H1 (cell line): Measurements from ENCODE around the gene ZGLP1. TPM values are rescaled to one million over a fixed set of nuclear protein-coding genes. Genes with fewer than 3 reads are reported as not detected.

Experiments used
- CTCF ChIA-PET: fragments of 300-600 bp; sonication (Branson Sonifier 250); formaldehyde crosslinking; loops from one replicate; lab custom pipeline; 2021; ENCODE audit not compliant: partially characterized antibody; lab: Charles Lee
- POLR2A ChIA-PET: fragments of 300-600 bp; sonication (Branson Sonifier 250); formaldehyde crosslinking; loops from one replicate; lab custom pipeline; 2021; ENCODE audit warnings: inconsistent platforms; ENCODE audit not compliant: partially characterized antibody; lab: Charles Lee
- DNase-seq, 2 experiments: peaks; one replicate each; pipeline versions ENCODE4 v3.0.0 to v3.0.0-alpha.2; 2010 to 2022; ENCODE audit warnings: low spot score in 2 of 2, low read depth in 1 of 2, mixed read lengths in 1 of 2
- FAIRE-seq: peaks from 2 replicates; lab custom pipeline; 2011; peaks lifted over from hg19 to GRCh38; lab: Jason Lieb, UNC
- H2AFZ ChIP-seq: 2 replicates; pipeline ENCODE4 v1.8.1; 2012; ENCODE audit warnings: low read length, inconsistent platforms
- H2AK5ac ChIP-seq: 2 replicates; pipeline ENCODE4 v1.6.1; 2013; ENCODE audit warnings: low read depth, low read length
- H2BK120ac ChIP-seq: replicated peaks from 2 replicates; pipeline ENCODE3; 2013; ENCODE audit warnings: low read depth, low read length, inconsistent platforms
- H2BK12ac ChIP-seq: 2 replicates; pipeline ENCODE4 v1.6.1; 2013; ENCODE audit warnings: low read depth, low read length
- H2BK15ac ChIP-seq: 2 replicates; pipeline ENCODE4 v1.6.1; 2013; ENCODE audit warnings: low read length
- H2BK20ac ChIP-seq: 2 replicates; pipeline ENCODE4 v1.6.1; 2013; ENCODE audit warnings: low read length
- H2BK5ac ChIP-seq: 2 replicates; pipeline ENCODE4 v1.6.1; 2013; ENCODE audit warnings: low read depth, low read length
- H3K14ac ChIP-seq: 2 replicates; pipeline ENCODE4 v1.6.1; 2013; ENCODE audit warnings: inconsistent platforms; ENCODE audit not compliant: insufficient read length
- H3K18ac ChIP-seq: 2 replicates; pipeline ENCODE4 v1.6.1; 2013; ENCODE audit warnings: low read length; ENCODE audit errors: extremely low read depth
- H3K23ac ChIP-seq: 2 replicates; pipeline ENCODE4 v1.6.1; 2013; ENCODE audit warnings: inconsistent platforms; ENCODE audit not compliant: insufficient read length
- H3K23me2 ChIP-seq: 2 replicates; pipeline ENCODE4 v1.6.1; 2013; ENCODE audit warnings: low read depth, low read length
- H3K27ac ChIP-seq: 2 replicates; pipeline ENCODE4 v1.6.1; 2011; ENCODE audit warnings: low read depth, low read length, inconsistent platforms
- H3K27me3 ChIP-seq, 4 experiments: replicated peaks in 1 of 4; 1 replicate in 1 of 4; 2 replicates in 3 of 4; pipeline versions ENCODE4 v1.6.1 to v1.8.1; 2011 to 2013; ENCODE audit warnings: low read length in 3 of 4, mild to moderate bottlenecking in 3 of 4, inconsistent platforms in 2 of 4, mixed read lengths in 2 of 4, moderate library complexity in 1 of 4; ENCODE audit not compliant: control insufficient read depth in 3 of 4, insufficient read depth in 3 of 4; ENCODE audit errors: extremely low read depth in 1 of 4
- H3K36me3 ChIP-seq, 4 experiments: 2 replicates each; pipeline versions ENCODE4 v1.6.1 to v1.8.1; 2011 to 2013; ENCODE audit warnings: mild to moderate bottlenecking in 4 of 4, low read length in 3 of 4, moderate library complexity in 2 of 4, control low read depth in 1 of 4, inconsistent platforms in 1 of 4; ENCODE audit not compliant: insufficient read depth in 4 of 4, control insufficient read depth in 2 of 4
- H3K4ac ChIP-seq: replicated peaks from 2 replicates; pipeline ENCODE3; 2013; ENCODE audit warnings: low read length, low read depth, mixed read lengths, inconsistent platforms; ENCODE audit not compliant: insufficient read length
- H3K4me1 ChIP-seq, 4 experiments: replicated peaks in 1 of 4; 1 replicate in 1 of 4; 2 replicates in 3 of 4; pipeline versions ENCODE4 v1.6.1 to v1.8.1; 2011 to 2013; ENCODE audit warnings: low read length in 3 of 4, inconsistent platforms in 2 of 4, mixed read lengths in 1 of 4; ENCODE audit not compliant: insufficient read depth in 4 of 4, control insufficient read depth in 3 of 4
- H3K4me2 ChIP-seq, 2 experiments: 2 replicates each; pipeline versions ENCODE4 v1.6.1 to v1.8.1; 2011 to 2013; ENCODE audit warnings: low read depth in 2 of 2, low read length in 2 of 2, control low read depth in 1 of 2, inconsistent platforms in 1 of 2, mild to moderate bottlenecking in 1 of 2; ENCODE audit not compliant: insufficient read depth in 1 of 2
- H3K4me3 ChIP-seq, 4 experiments: fragments of 200-600, 300-600 bp in 1 of 4; sonication (generic), shearing (Covaris generic), sonication (Bioruptor Twin) in 1 of 4; 2 replicates each; pipeline versions ENCODE4 v1.5.1 to v1.8.1; 2011 to 2016; ENCODE audit warnings: low read length in 4 of 4, low read depth in 3 of 4, control low read depth in 2 of 4, inconsistent platforms in 2 of 4, mild to moderate bottlenecking in 2 of 4, mixed read lengths in 1 of 4, moderate library complexity in 1 of 4; ENCODE audit not compliant: insufficient read depth in 2 of 4; ENCODE audit errors: extremely low read depth in 1 of 4
- H3K56ac ChIP-seq: replicated peaks from 2 replicates; pipeline ENCODE3; 2013; ENCODE audit warnings: low read depth, mild to moderate bottlenecking, mixed read lengths, low read length, inconsistent platforms; ENCODE audit not compliant: insufficient read length
- H3K79me1 ChIP-seq: 2 replicates; pipeline ENCODE4 v1.6.1; 2013; ENCODE audit warnings: low read depth, low read length, control low read depth
- H3K79me2 ChIP-seq, 2 experiments: 2 replicates each; pipeline versions ENCODE4 v1.6.1 to v1.8.1; 2012 to 2013; ENCODE audit warnings: low read length in 2 of 2, mild to moderate bottlenecking in 2 of 2, inconsistent platforms in 1 of 2; ENCODE audit not compliant: insufficient read depth in 2 of 2, control insufficient read depth in 1 of 2
- H3K9ac ChIP-seq, 4 experiments: replicated peaks in 1 of 4; 1 replicate in 1 of 4; 2 replicates in 3 of 4; pipeline versions ENCODE4 v1.6.1 to v1.8.1; 2011 to 2013; ENCODE audit warnings: low read depth in 3 of 4, low read length in 3 of 4, control low read depth in 2 of 4, mild to moderate bottlenecking in 2 of 4, moderate library complexity in 2 of 4, inconsistent platforms in 1 of 4; ENCODE audit errors: extremely low read depth in 1 of 4
- H3K9me3 ChIP-seq, 2 experiments: 2 replicates each; pipeline versions ENCODE4 v1.6.1 to v1.8.1; 2012 to 2013; ENCODE audit warnings: mild to moderate bottlenecking in 2 of 2, moderate library complexity in 2 of 2, control low read depth in 1 of 2, inconsistent platforms in 1 of 2, low read depth in 1 of 2, low read length in 1 of 2, mixed read lengths in 1 of 2; ENCODE audit not compliant: insufficient read depth in 2 of 2
- H4K20me1 ChIP-seq, 2 experiments: replicated peaks in 1 of 2; 2 replicates each; pipeline versions ENCODE3 to v1.8.1; 2011 to 2013; ENCODE audit warnings: inconsistent platforms in 2 of 2, low read length in 2 of 2, mild to moderate bottlenecking in 1 of 2; ENCODE audit not compliant: insufficient read depth in 2 of 2, control insufficient read depth in 1 of 2
- H4K5ac ChIP-seq: 2 replicates; pipeline ENCODE4 v1.6.1; 2013; ENCODE audit warnings: low read length, low read depth, mixed read lengths, inconsistent platforms; ENCODE audit not compliant: insufficient read length
- H4K8ac ChIP-seq: 2 replicates; pipeline ENCODE4 v1.8.0; 2013; ENCODE audit warnings: mild to moderate bottlenecking, moderate library complexity, low read length, inconsistent platforms; ENCODE audit not compliant: insufficient read depth; ENCODE audit errors: extremely low read depth
- H4K91ac ChIP-seq: replicated peaks from 2 replicates; pipeline ENCODE3; 2013; ENCODE audit warnings: low read length, mixed read lengths, inconsistent platforms; ENCODE audit not compliant: insufficient read length
- CEBPB ChIP-seq: IDR thresholded peaks from 2 replicates; pipeline ENCODE4 v1.6.1; 2012; ENCODE audit warnings: low read depth, low read length
- EZH2 ChIP-seq: fragments of 200-600 bp; sonication (generic); IDR thresholded peaks from 2 replicates; pipeline ENCODE4 v1.7.1; 2012; ENCODE audit warnings: low read depth, mild to moderate bottlenecking, moderate library complexity, low read length, inconsistent platforms; ENCODE audit not compliant: severe bottlenecking
- FOSL1 ChIP-seq: IDR thresholded peaks from 2 replicates; pipeline ENCODE4 v1.6.1; 2011; ENCODE audit warnings: mild to moderate bottlenecking, low read depth, low read length, moderate library complexity; ENCODE audit not compliant: insufficient read depth
- MAFK ChIP-seq: IDR thresholded peaks from 2 replicates; pipeline ENCODE4 v1.6.1; 2012; ENCODE audit warnings: low read depth, mild to moderate bottlenecking, improper control_type of control experiment, low read length
- SP1 ChIP-seq: IDR thresholded peaks from 2 replicates; pipeline ENCODE4 v1.6.1; 2011; ENCODE audit warnings: low read depth, low read length
- TEAD4 ChIP-seq: IDR thresholded peaks from 2 replicates; pipeline ENCODE4 v1.6.1; 2012; ENCODE audit warnings: low read depth, low read length, inconsistent platforms, mixed read lengths
- ZNF274 ChIP-seq: IDR thresholded peaks from 2 replicates; pipeline ENCODE4 v1.7.0; 2012; ENCODE audit warnings: low read length, borderline replicate concordance; ENCODE audit errors: extremely low read depth
- WGBS, 2 experiments: shearing (Covaris generic) in 1 of 2; methylation state at CpG; one replicate each; pipeline versions ENCODE4 v1.1.6 to v1.1.7; 2013 to 2015; ENCODE audit warnings: low lambda C conversion rate in 2 of 2, mixed read lengths in 2 of 2, inconsistent platforms in 1 of 2, low coverage in 1 of 2, missing lambda C conversion rate in 1 of 2; ENCODE audit not compliant: insufficient replicate concordance in 2 of 2, insufficient coverage in 1 of 2, insufficient read length in 1 of 2; ENCODE audit errors: extremely low coverage in 1 of 2, missing lambda C conversion rate in 1 of 2; 5-methylcytosine and 5-hydroxymethylcytosine counted together
- polyA plus RNA-seq, 7 experiments: library from polyadenylated mRNA; depleted of rRNA in 3 of 7; stranded (reverse) in 5 of 7; unstranded in 2 of 7; fragments of >200 nt in 5 of 7; fragments of 200-250 nt in 2 of 7; gene quantifications; 1 replicate in 5 of 7; 2 replicates in 1 of 7; 4 replicates in 1 of 7; pipeline versions ENCODE4 v1.2.1 to v1.2.3, GENCODE V29; 2011 to 2013; ENCODE audit warnings: missing spikeins in 2 of 7, mixed read lengths in 2 of 7
- total RNA-seq: library from RNA; stranded (reverse); fragmentation: NEBNext Ultra II Directional; extraction: Animal tissue kit (Norgen Biotek cat#: 25700); gene quantifications from 2 replicates; pipeline ENCODE4 v1.2.1, GENCODE V29; 2021

Gene ZGLP1
- total and polyA plus RNA-seq, 2 of the 8 experiments (the other 6 are each of a cell fraction or from before 2014, with no cell fraction given), result 4.2 to 5.1 TPM

GRCh38 chr19:10293637-10294367 is 15.8 kb downstream of the ZGLP1 start:
- H4K5ac ChIP-seq, result no peak overlapping the region
- peak overlapping the region in 1 of 2 experiments; percentile 84; a peak in 1 of 4 replicates for H3K4me2 ChIP-seq
- WGBS, 2 experiments, result 85% methylated on average over 49 of the region's 49 CpGs; no CpG with 5 or more reads in 1 of the 2 experiments
- H3K4me3 ChIP-seq, result no peak overlapping the region
- no peaks in the 10 kb centered on the region for H3K79me2 ChIP-seq
- peaks cover 50 to 84% (median 76%) of the 10 kb centered on the region in 4 experiments for H3K27me3 ChIP-seq
- H3K23ac ChIP-seq, result no peak overlapping the region
- no peak overlapping the region for H3K14ac ChIP-seq
- H3K4ac ChIP-seq, result no peak overlapping the region
- no peak for DNase-seq
- H2AK5ac ChIP-seq, result peak overlapping the region; percentile 39; the same call in 1 of the 2 replicates
- TF ChIP-seq TEAD4 (no peak), ZNF274 (no peak), SP1 (no peak), MAFK (no peak), CEBPB (no peak), FOSL1 (no peak), EZH2 (peak; percentile 5)
- TF ChIP-seq, all 59 proteins: peak for 1
- no peaks in the 10 kb centered on the region for H3K79me1 ChIP-seq
- H3K9me3 ChIP-seq, result no peaks in the 10 kb centered on the region
- H3K23me2 ChIP-seq, result peaks cover 34% of the 10 kb centered on the region; the same call in 1 of the 2 replicates
- no peak overlapping the region for H3K27ac ChIP-seq
- H3K18ac ChIP-seq, result no peak overlapping the region
- no peak overlapping the region for H2BK20ac ChIP-seq
- H2BK5ac ChIP-seq, result no peak overlapping the region
- no peak overlapping the region for H3K9ac ChIP-seq
- POLR2A ChIA-PET, result interaction anchor here (1.0 to 2.4 kb wide), 3 partner anchors 8 to 40 kb away, joined by 3 to 7 read pairs (median 4); partner anchors contain the start of gene RAVER1
- FAIRE-seq, result no peak
- H2BK12ac ChIP-seq, result peak overlapping the region; percentile 11; the same call in 1 of the 2 replicates
- H3K36me3 ChIP-seq, result no peaks in the 10 kb centered on the region
- H2AFZ ChIP-seq, result no peak overlapping the region
- H4K8ac ChIP-seq, result no peak overlapping the region
- no peak overlapping the region for H3K56ac ChIP-seq
- no peak overlapping the region for H2BK120ac ChIP-seq
- peaks cover 0 to 26% of the 10 kb centered on the region in 2 experiments for H4K20me1 ChIP-seq
- no peak overlapping the region for H2BK15ac ChIP-seq
- CTCF ChIA-PET, result interaction anchor here (0.7 to 3.7 kb wide), 8 partner anchors 13 to 1960 kb away, joined by 3 to 29 read pairs (median 4); partner anchors contain the start of genes CDC37 and ICAM1
- peaks cover 0 to 44% (median 21%) of the 10 kb centered on the region in 4 experiments; a peak in 6 of 7 replicates for H3K4me1 ChIP-seq
- H4K91ac ChIP-seq, result no peak overlapping the region
